ENCODE data around the gene INPP4B. TPM values are rescaled to one million over a fixed set of nuclear protein-coding genes. Genes with fewer than 3 reads are reported as not detected.

INPP4B gene
- total and polyA plus RNA-seq, 3 donors from 2014 or later = 23.2 to 64.5 (median 55.2) TPM

- H3K27ac ChIP-seq = no peak overlapping the region
- no peak overlapping the region for H3K4me3 ChIP-seq
- no peaks in the 10 kb centered on the region for H3K4me1 ChIP-seq
- WGBS, 2 donors = 80 to 82% methylated on average over 1 of the region's 1 CpG
- no peaks in the 10 kb centered on the region for H3K36me3 ChIP-seq (ENCODE audit: low read depth, missing control alignments)
- intact Hi-C loops (cut with DNase I; ENCODE audit: low total_unique reads) = no loop called here
- H3K27me3 ChIP-seq = no peaks in the 10 kb centered on the region
- no peaks in the 10 kb centered on the region for H3K9me3 ChIP-seq
- TF ChIP-seq CTCF (IDR thresholded peaks at IDR 0.05) = no peak
- TF ChIP-seq POLR2A (IDR thresholded peaks at IDR 0.05) = no peak
- no peak for DNase-seq
Observed at GRCh38 chr4:142416121-142416520, 430.0 kb downstream of the INPP4B start.

- Histone ChIP-seq H3K4me3 (no peak overlapping the region), H3K27ac (no peak overlapping the region), H3K27me3 (no peaks in the 10 kb centered on the region), H3K9me3 (no peaks in the 10 kb centered on the region), H3K4me1 (no peaks in the 10 kb centered on the region), H3K36me3 (ENCODE audit: low read depth, missing control alignments) (no peaks in the 10 kb centered on the region)
- 54 to 55% methylated on average over 4 of the region's 4 CpGs for WGBS, 2 donors
- TF ChIP-seq CTCF (IDR thresholded peaks at IDR 0.05) (no peak), POLR2A (IDR thresholded peaks at IDR 0.05) (no peak)
- intact Hi-C loops (cut with DNase I; ENCODE audit: low total_unique reads) = no loop called here
- no peak for DNase-seq
Observed at GRCh38 chr4:142414366-142414990, 431.6 kb downstream of the INPP4B start.

GRCh38 chr4:142413485-142413884, 432.6 kb downstream of the INPP4B start:
- Histone ChIP-seq H3K4me3 (no peak overlapping the region), H3K27ac (no peak overlapping the region), H3K4me1 (no peaks in the 10 kb centered on the region), H3K9me3 (no peaks in the 10 kb centered on the region), H3K36me3 (ENCODE audit: low read depth, missing control alignments) (no peaks in the 10 kb centered on the region), H3K27me3 (no peaks in the 10 kb centered on the region)
- intact Hi-C loops (cut with DNase I; ENCODE audit: low total_unique reads) = no loop called here
- no peak for DNase-seq
- TF ChIP-seq POLR2A (IDR thresholded peaks at IDR 0.05) (no peak), CTCF (IDR thresholded peaks at IDR 0.05) (no peak)

GRCh38 chr4:142411993-142412392, 434.1 kb downstream of the INPP4B start:
- intact Hi-C loops (cut with DNase I; ENCODE audit: low total_unique reads) = no loop called here
- Histone ChIP-seq H3K36me3 (ENCODE audit: low read depth, missing control alignments) (no peaks in the 10 kb centered on the region), H3K4me3 (no peak overlapping the region), H3K9me3 (no peaks in the 10 kb centered on the region), H3K27me3 (no peaks in the 10 kb centered on the region), H3K4me1 (no peaks in the 10 kb centered on the region), H3K27ac (no peak overlapping the region)
- no peak for DNase-seq
- no peak for TF ChIP-seq CTCF (IDR thresholded peaks at IDR 0.05)
- TF ChIP-seq POLR2A (IDR thresholded peaks at IDR 0.05) = no peak

GRCh38 chr4:142408003-142408441, 438.1 kb downstream of the INPP4B start:
- no peak overlapping the region for H3K27ac ChIP-seq
- no peak overlapping the region for H3K4me3 ChIP-seq
- DNase-seq = no peak
- WGBS, 2 donors = 83 to 90% methylated on average over 5 of the region's 5 CpGs
- no peaks in the 10 kb centered on the region for H3K27me3 ChIP-seq
- no peak for TF ChIP-seq POLR2A (IDR thresholded peaks at IDR 0.05)
- no peak for TF ChIP-seq CTCF (IDR thresholded peaks at IDR 0.05)
- H3K9me3 ChIP-seq = no peaks in the 10 kb centered on the region
- intact Hi-C loops (cut with DNase I; ENCODE audit: low total_unique reads) = no loop called here
- H3K36me3 ChIP-seq (ENCODE audit: low read depth, missing control alignments) = no peaks in the 10 kb centered on the region
- H3K4me1 ChIP-seq = no peaks in the 10 kb centered on the region

Measured in testis (tissue), 3 donors.